ENCODE results near the gene UNC5CL.

DNA sequence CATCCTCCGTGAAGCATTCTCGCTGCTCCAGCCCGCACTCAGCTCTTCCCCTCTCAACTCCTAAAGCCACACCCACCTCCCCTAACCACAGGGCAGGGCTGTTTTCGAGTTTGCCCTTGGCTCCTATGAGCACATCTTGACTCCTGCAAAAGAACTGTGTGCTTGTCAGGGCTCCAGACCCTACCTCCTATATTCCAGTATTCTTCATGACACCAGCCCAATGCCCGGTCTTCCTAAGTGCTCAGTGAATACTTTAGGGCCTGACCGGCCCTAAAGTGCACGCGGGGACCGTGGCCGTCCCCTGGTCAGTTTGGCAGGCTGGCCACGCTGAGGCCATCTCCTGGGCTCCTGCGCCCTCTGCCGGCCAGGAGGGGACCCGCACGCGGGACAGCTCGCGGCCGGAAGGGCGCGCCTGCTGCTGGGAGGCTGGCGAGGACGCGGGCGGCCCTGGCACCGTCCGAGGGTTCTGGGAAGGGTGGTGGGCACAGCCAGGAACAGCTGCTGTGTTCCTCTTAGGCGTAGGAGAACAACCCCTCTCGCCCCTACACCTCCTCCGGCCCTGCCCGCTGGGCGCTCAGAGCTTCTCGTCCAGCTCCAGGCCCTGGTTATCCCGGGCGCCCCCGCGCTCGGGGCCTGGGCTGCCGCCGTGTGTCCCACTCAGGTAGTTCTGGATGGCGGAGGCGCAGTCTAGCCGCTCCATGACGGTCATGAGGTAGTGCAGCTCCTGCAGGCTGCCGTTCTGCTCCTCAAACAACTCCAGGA, 11.0 kb downstream of the UNC5CL start:
- peak in 1 of 2 donors; percentile 14 for TF ChIP-seq POLR2A (IDR thresholded peaks at IDR 0.05)
- TF ChIP-seq, protein P1, sequence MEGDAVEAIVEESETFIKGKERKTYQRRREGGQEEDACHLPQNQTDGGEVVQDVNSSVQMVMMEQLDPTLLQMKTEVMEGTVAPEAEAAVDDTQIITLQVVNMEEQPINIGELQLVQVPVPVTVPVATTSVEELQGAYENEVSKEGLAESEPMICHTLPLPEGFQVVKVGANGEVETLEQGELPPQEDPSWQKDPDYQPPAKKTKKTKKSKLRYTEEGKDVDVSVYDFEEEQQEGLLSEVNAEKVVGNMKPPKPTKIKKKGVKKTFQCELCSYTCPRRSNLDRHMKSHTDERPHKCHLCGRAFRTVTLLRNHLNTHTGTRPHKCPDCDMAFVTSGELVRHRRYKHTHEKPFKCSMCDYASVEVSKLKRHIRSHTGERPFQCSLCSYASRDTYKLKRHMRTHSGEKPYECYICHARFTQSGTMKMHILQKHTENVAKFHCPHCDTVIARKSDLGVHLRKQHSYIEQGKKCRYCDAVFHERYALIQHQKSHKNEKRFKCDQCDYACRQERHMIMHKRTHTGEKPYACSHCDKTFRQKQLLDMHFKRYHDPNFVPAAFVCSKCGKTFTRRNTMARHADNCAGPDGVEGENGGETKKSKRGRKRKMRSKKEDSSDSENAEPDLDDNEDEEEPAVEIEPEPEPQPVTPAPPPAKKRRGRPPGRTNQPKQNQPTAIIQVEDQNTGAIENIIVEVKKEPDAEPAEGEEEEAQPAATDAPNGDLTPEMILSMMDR (IDR thresholded peaks at IDR 0.05): peak; percentile 98 to 100 (median 99)

Measured in heart left ventricle (tissue), 13 donors.